Adrenal gland (tissue), 12 donors: Measurements from ENCODE around the gene APLP2. TPM values are rescaled to one million over a fixed set of nuclear protein-coding genes. Genes with fewer than 3 reads are reported as not detected.

ENCODE experiments used
- DNase-seq, 7 donors: peaks; one replicate each; pipeline ENCODE4 v3.0.0-alpha.2; 2019 to 2020
- H3K27ac ChIP-seq, 5 donors: fragments of 200-600 bp; sonication (generic) in 4 of 5; 1 replicate in 3 of 5; 2 replicates in 2 of 5; pipeline versions ENCODE4 v1.5.1 to v1.8.0; 2016 to 2020; ENCODE audit warnings: mild to moderate bottlenecking in 1 of 5
- H3K27me3 ChIP-seq: fragments of 200-600 bp; 2 replicates; pipeline ENCODE4 v1.8.0; 2021
- H3K36me3 ChIP-seq, 2 donors: fragments of 200-600 bp; replicated peaks in 1 of 2; 1 replicate in 1 of 2; 2 replicates in 1 of 2; pipeline versions ENCODE4 v1.5.1 to v1.8.0; 2018 to 2022
- H3K4me1 ChIP-seq, 2 donors: fragments of 200-600 bp; replicated peaks in 1 of 2; 1 replicate in 1 of 2; 2 replicates in 1 of 2; pipeline versions ENCODE4 v1.5.1 to v1.8.0; 2018 to 2021
- H3K4me3 ChIP-seq, 4 donors: fragments of 200-600 bp; sonication (generic) in 3 of 4; one replicate each; pipeline ENCODE4 v1.5.1; 2016 to 2018
- H3K9me3 ChIP-seq, 3 donors: fragments of 200-600 bp; sonication (generic) in 1 of 3; replicated peaks in 1 of 3; 1 replicate in 2 of 3; 2 replicates in 1 of 3; pipeline versions ENCODE4 v1.5.1 to v1.8.0; 2016 to 2021
- CTCF ChIP-seq, 6 experiments: fragments of 450-650 bp in 4 of 6; fragments of 200-600 bp in 2 of 6; sonication (generic) in 1 of 6; IDR thresholded peaks; 1 replicate in 5 of 6; 2 replicates in 1 of 6; pipeline versions ENCODE4 v1.5.1 to v1.8.0; 2016 to 2021; ENCODE audit warnings: antibody characterized with exemption in 6 of 6, mild to moderate bottlenecking in 2 of 6, moderate library complexity in 1 of 6
- POLR2A ChIP-seq, 2 donors: fragments of 450-650 bp; IDR thresholded peaks; one replicate each; pipeline ENCODE4 v1.6.1; 2017; ENCODE audit warnings: antibody characterized with exemption in 2 of 2, mild to moderate bottlenecking in 2 of 2, moderate library complexity in 1 of 2
- WGBS, 4 donors: extraction: QIAGEN DNeasy Blood & Tissue Kit in 2 of 4; methylation state at CpG; one replicate each; pipeline versions ENCODE4 v1.1.5 to v1.1.7; 2013 to 2017; 5-methylcytosine and 5-hydroxymethylcytosine counted together
- intact Hi-C, 2 donors: fragments of 100-400 bp; cut with DNase I; formaldehyde crosslinking; loops; one replicate each; pipeline versions ENCODE4 v1.14.1 to v1.15.0; 2022 to 2023
- polyA plus RNA-seq, 3 donors: library from polyadenylated mRNA; stranded (reverse); fragments of 200-250 nt in 2 of 3; fragments of 350-450 nt in 1 of 3; fragmentation: Illumina TruSeq in 1 of 3; extraction: RNeasy Lipid Tissue Mini Kit (QIAGEN cat#74804) in 1 of 3; gene quantifications; one replicate each; pipeline ENCODE4 v1.2.3, GENCODE V29; 2013 to 2014
- total RNA-seq, 9 donors: library from RNA; depleted of rRNA in 4 of 9; stranded (reverse); fragments of >200 nt in 4 of 9; fragments of 120-200 nt in 1 of 9; fragmentation: NEBNext Ultra II Directional in 1 of 9; extraction: Animal tissue kit (Norgen Biotek cat#: 25700) in 1 of 9; gene quantifications; one replicate each; pipeline versions ENCODE4 v1.1.0 to v1.2.4, GENCODE V29; 2013 to 2023
- donor health status: healthy with polysubstance abuse.
- donor health status: Bipolar disorder and iron deficiency.
- donor health status: DM: yes; HTN: yes; CAD: no.
- donor health status: DM: no; HTN: no; CAD: no.
- donor health status: DM: no; HTN: no; CAD: no.
- donor health status: DM: yes; HTN: yes; CAD: no.

The APLP2 gene
- total and polyA plus RNA-seq, 12 donors = 85.0 to 374 (median 273) TPM

- H3K27ac ChIP-seq = peak overlapping the region in 4 of 5 donors; percentile 55 to 87 (median 78)
- intact Hi-C loops = loop anchor here (10.0 kb wide), 1 partner anchor 49 kb away; no protein-coding TSS in a partner anchor
- 4 to 10% (median 8%) methylated on average over 2 to 4 of the region's 4 CpGs for WGBS, 4 donors
- H3K36me3 ChIP-seq = peaks cover 0 to 38% of the 10 kb centered on the region in 2 donors
- DNase-seq = peak; percentile 57 to 95 (median 92)
- H3K27me3 ChIP-seq = no peaks in the 10 kb centered on the region
- peaks cover 12 to 14% of the 10 kb centered on the region in 2 donors for H3K4me1 ChIP-seq
- no peaks in the 10 kb centered on the region for H3K9me3 ChIP-seq
- H3K4me3 ChIP-seq = no peak overlapping the region
- TF ChIP-seq POLR2A (IDR thresholded peaks at IDR 0.05) (no peak), CTCF (IDR thresholded peaks at IDR 0.05) (no peak)
These were observed 54.4 kb downstream of the APLP2 start for GRCh38 chr11:130124096-130124495.

DNA sequence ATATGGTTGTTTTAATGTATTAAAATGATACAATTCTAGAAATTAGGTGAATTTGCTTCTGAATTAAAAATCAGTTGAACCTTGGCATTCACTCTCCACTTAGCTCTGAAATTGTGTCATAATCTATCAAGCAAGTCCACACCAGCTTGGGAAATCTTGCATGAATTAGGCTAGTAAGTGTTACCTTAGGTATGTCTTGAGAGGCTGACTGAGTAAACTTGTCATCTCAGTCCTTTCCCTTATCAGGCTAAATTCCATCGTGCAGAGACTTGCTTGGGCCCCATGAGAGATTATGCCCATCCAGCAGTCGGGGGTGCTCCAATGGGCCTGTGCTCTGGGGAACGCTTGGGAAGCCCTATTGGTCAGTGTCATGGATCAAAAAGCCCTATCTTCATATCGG is 55.9 kb downstream of the APLP2 start:
- H3K27ac ChIP-seq = no peak overlapping the region
- no peaks in the 10 kb centered on the region for H3K9me3 ChIP-seq
- no peak for TF ChIP-seq POLR2A (IDR thresholded peaks at IDR 0.05)
- TF ChIP-seq CTCF (IDR thresholded peaks at IDR 0.05) = no peak
- intact Hi-C loops = loop anchor here (10.0 kb wide), 1 partner anchor 51 kb away; no protein-coding TSS in a partner anchor
- peaks cover 0 to 52% of the 10 kb centered on the region in 2 donors for H3K36me3 ChIP-seq
- no peak for DNase-seq
- no peaks in the 10 kb centered on the region for H3K27me3 ChIP-seq
- peaks cover 12 to 14% of the 10 kb centered on the region in 2 donors for H3K4me1 ChIP-seq
- H3K4me3 ChIP-seq = no peak overlapping the region
- 80 to 95% (median 91%) methylated on average over 2 to 4 of the region's 4 CpGs for WGBS, 4 donors

- Histone ChIP-seq H3K36me3 (peaks cover 0 to 61% of the 10 kb centered on the region in 2 donors), H3K27me3 (no peaks in the 10 kb centered on the region), H3K9me3 (no peaks in the 10 kb centered on the region), H3K4me3 (no peak overlapping the region), H3K27ac (no peak overlapping the region), H3K4me1 (peaks cover 12 to 14% of the 10 kb centered on the region in 2 donors)
- TF ChIP-seq POLR2A (IDR thresholded peaks at IDR 0.05) (no peak), CTCF (IDR thresholded peaks at IDR 0.05) (no peak)
- WGBS, 4 donors = 79 to 98% (median 91%) methylated on average over 5 of the region's 5 CpGs
- DNase-seq = no peak
- intact Hi-C loops = loop anchor here (10.0 kb wide), 1 partner anchor 52 kb away; no protein-coding TSS in a partner anchor
These were observed 56.8 kb downstream of the APLP2 start for GRCh38 chr11:130126516-130126915.

DNA sequence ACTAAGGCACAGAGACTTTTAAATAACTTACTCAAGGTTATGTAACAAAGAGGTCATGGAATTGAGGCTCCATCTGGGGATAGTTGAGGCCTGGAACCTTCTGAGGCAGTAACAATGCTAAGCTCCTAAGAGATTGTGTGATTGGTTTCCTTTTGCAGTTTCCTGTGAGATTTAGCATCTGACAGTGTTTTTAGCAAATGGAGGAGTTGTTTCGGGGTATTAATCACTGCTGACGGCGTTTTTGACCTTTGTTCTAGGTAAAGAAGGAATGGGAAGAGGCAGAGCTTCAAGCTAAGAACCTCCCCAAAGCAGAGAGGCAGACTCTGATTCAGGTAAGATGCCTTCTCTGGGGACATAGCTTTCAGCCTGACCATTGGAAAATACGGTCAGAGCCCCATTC is 57.8 kb downstream of the APLP2 start:
- 94 to 95% (median 94%) methylated on average over 4 of the region's 4 CpGs for WGBS, 4 donors
- DNase-seq = no peak
- no peaks in the 10 kb centered on the region for H3K9me3 ChIP-seq
- H3K4me1 ChIP-seq = peaks cover 12 to 14% of the 10 kb centered on the region in 2 donors
- H3K4me3 ChIP-seq = no peak overlapping the region
- TF ChIP-seq POLR2A (IDR thresholded peaks at IDR 0.05) (no peak), CTCF (IDR thresholded peaks at IDR 0.05) (no peak)
- no peak overlapping the region for H3K27ac ChIP-seq
- no peaks in the 10 kb centered on the region for H3K27me3 ChIP-seq
- intact Hi-C loops = loop anchor here (10.0 kb wide), 1 partner anchor 53 kb away; no protein-coding TSS in a partner anchor
- H3K36me3 ChIP-seq = peaks cover 0 to 60% of the 10 kb centered on the region in 2 donors
